Neural cell (in vitro differentiated cells): Measurements from ENCODE around the gene YIPF1. TPM values are rescaled to one million over a fixed set of nuclear protein-coding genes. Genes with fewer than 3 reads are reported as not detected.

Source experiments
- H2AFZ ChIP-seq: fragments of 200-600, 300-800 bp; sonication (generic), shearing (Covaris generic); 2 replicates; pipeline ENCODE4 v1.6.0; 2014; ENCODE audit warnings: low read depth, mild to moderate bottlenecking, antibody characterized with exemption, low read length, moderate library complexity
- H3F3A ChIP-seq: fragments of 200-600 bp; shearing (Covaris generic); 2 replicates; pipeline ENCODE4 v1.6.1; 2016; ENCODE audit warnings: mild to moderate bottlenecking, moderate library complexity, mixed read lengths, antibody characterized with exemption, low read length; ENCODE audit not compliant: insufficient read depth, poor library complexity, severe bottlenecking
- H3K27ac ChIP-seq: fragments of 200-600, 300-800 bp; sonication (generic), shearing (Covaris generic); 2 replicates; pipeline ENCODE4 v1.5.1; 2014; ENCODE audit warnings: mild to moderate bottlenecking, low read length, moderate library complexity
- H3K27me3 ChIP-seq: fragments of 300-800, 200-600 bp; sonication (generic), shearing (Covaris generic); 2 replicates; pipeline ENCODE4 v1.6.0; 2014; ENCODE audit warnings: mild to moderate bottlenecking, low read depth, low read length, moderate library complexity; ENCODE audit not compliant: insufficient read depth
- H3K36me3 ChIP-seq: fragments of 300-800, 200-600 bp; sonication (generic), shearing (Covaris generic); 2 replicates; pipeline ENCODE4 v1.5.1; 2014; ENCODE audit warnings: mild to moderate bottlenecking, antibody characterized with exemption, low read length, moderate library complexity; ENCODE audit not compliant: insufficient read depth
- H3K4me2 ChIP-seq: fragments of 300-800, 200-600 bp; sonication (generic), shearing (Covaris generic); 2 replicates; pipeline ENCODE4 v1.6.0; 2014; ENCODE audit warnings: mild to moderate bottlenecking, low read length
- H3K4me3 ChIP-seq: fragments of 300-800, 200-600 bp; sonication (generic), shearing (Covaris generic); 2 replicates; pipeline ENCODE4 v1.5.1; 2014; ENCODE audit warnings: mild to moderate bottlenecking, low read length, moderate library complexity
- H3K79me2 ChIP-seq: fragments of 200-600 bp; shearing (Covaris generic); replicated peaks from 2 replicates; pipeline ENCODE4 v1.6.0; 2014; ENCODE audit warnings: mild to moderate bottlenecking, low read length, moderate library complexity; ENCODE audit not compliant: insufficient read depth
- H3K9ac ChIP-seq: fragments of 300-800, 200-600 bp; sonication (generic), shearing (Covaris generic); 2 replicates; pipeline ENCODE4 v1.6.1; 2016; ENCODE audit warnings: mild to moderate bottlenecking, low read length, mixed read lengths
- H3K9me2 ChIP-seq: fragments of 200-600 bp; shearing (Covaris generic); 2 replicates; pipeline ENCODE4 v1.6.1; 2016; ENCODE audit warnings: mild to moderate bottlenecking, low read length, mixed read lengths; ENCODE audit not compliant: insufficient read depth
- H3K9me3 ChIP-seq: fragments of 200-600, 300-800 bp; sonication (generic), shearing (Covaris generic); 2 replicates; pipeline ENCODE4 v1.6.1; 2016; ENCODE audit warnings: mild to moderate bottlenecking, mixed run types, low read length, moderate library complexity, mixed read lengths
- H4K20me1 ChIP-seq: fragments of 200-600 bp; shearing (Covaris generic); 2 replicates; pipeline ENCODE4 v1.6.1; 2016; ENCODE audit warnings: mild to moderate bottlenecking, mixed run types; ENCODE audit not compliant: insufficient read depth
- CTCF ChIP-seq: fragments of 450-650 bp; IDR thresholded peaks from 2 replicates; pipeline ENCODE4 v1.5.1; 2014; ENCODE audit warnings: antibody characterized with exemption, mild to moderate bottlenecking, moderate library complexity; ENCODE audit not compliant: poor library complexity, severe bottlenecking
- EP300 ChIP-seq: fragments of 450-650 bp; conservative IDR thresholded peaks from 2 replicates; pipeline ENCODE4 v1.6.1; 2014; ENCODE audit warnings: antibody characterized with exemption, mild to moderate bottlenecking, moderate library complexity; ENCODE audit not compliant: poor library complexity, severe bottlenecking
- EZH2 ChIP-seq: fragments of 200-600, 300-800 bp; shearing (Covaris generic), sonication (generic); IDR thresholded peaks from 2 replicates; pipeline ENCODE4 v1.6.1; 2014; ENCODE audit warnings: antibody characterized with exemption, low read length, borderline replicate concordance, mild to moderate bottlenecking; ENCODE audit not compliant: insufficient read depth, poor library complexity, severe bottlenecking
- MXI1 ChIP-seq: fragments of 450-650 bp; conservative IDR thresholded peaks from 2 replicates; pipeline ENCODE4 v1.6.1; 2014; ENCODE audit warnings: antibody characterized with exemption, mild to moderate bottlenecking; ENCODE audit not compliant: poor library complexity, severe bottlenecking
- POLR2AphosphoS5 ChIP-seq: IDR thresholded peaks from 2 replicates; pipeline ENCODE4 v1.6.1; 2012
- RAD21 ChIP-seq: fragments of 450-650 bp; conservative IDR thresholded peaks from 2 replicates; pipeline ENCODE4 v1.6.1; 2014; ENCODE audit warnings: antibody characterized with exemption, mild to moderate bottlenecking, moderate library complexity
- REST ChIP-seq: IDR thresholded peaks from 2 replicates; pipeline ENCODE4 v1.6.1; 2012; ENCODE audit warnings: borderline replicate concordance
- SMC3 ChIP-seq: fragments of 450-650 bp; conservative IDR thresholded peaks from 2 replicates; pipeline ENCODE4 v1.6.1; 2014; ENCODE audit warnings: antibody characterized with exemption, mild to moderate bottlenecking, moderate library complexity; ENCODE audit not compliant: poor library complexity
- TAF1 ChIP-seq: IDR thresholded peaks from 2 replicates; pipeline ENCODE4 v1.6.1; 2012; ENCODE audit warnings: low read depth
- polyA plus RNA-seq: library from polyadenylated mRNA; depleted of rRNA; stranded (reverse); fragments of >200 nt; gene quantifications from 2 replicates; pipeline ENCODE4 v1.2.3, GENCODE V29; 2014

Gene YIPF1
- polyA plus RNA-seq, 1 donor from 2014 or later: 45.0 TPM

- H3K27me3 ChIP-seq: no peaks in the 10 kb centered on the region
- H3F3A ChIP-seq: no peaks in the 10 kb centered on the region
- H3K36me3 ChIP-seq: peaks cover 6% of the 10 kb centered on the region
- no peaks in the 10 kb centered on the region for H3K79me2 ChIP-seq
- TF ChIP-seq SMC3: no peak
- TF ChIP-seq EZH2: no peak
- no peak for TF ChIP-seq CTCF
- no peak for TF ChIP-seq REST
- no peak for TF ChIP-seq MXI1
- no peak for TF ChIP-seq TAF1
- TF ChIP-seq EP300: no peak
- no peak for TF ChIP-seq POLR2AphosphoS5
- no peak for TF ChIP-seq RAD21
- H3K27ac ChIP-seq: no peak overlapping the region
- H3K9ac ChIP-seq: no peak overlapping the region
- no peak overlapping the region for H3K4me3 ChIP-seq
- no peaks in the 10 kb centered on the region for H3K9me3 ChIP-seq
- no peak overlapping the region for H3K4me2 ChIP-seq
- no peak overlapping the region for H2AFZ ChIP-seq
- H3K9me2 ChIP-seq: no peaks in the 10 kb centered on the region
- H4K20me1 ChIP-seq: no peaks in the 10 kb centered on the region
These were observed 41.9 kb upstream of the YIPF1 start for GRCh38 chr1:53931523-53931922.

GRCh38 chr1:53930932-53931331 lies 41.3 kb upstream of the YIPF1 start:
- no peaks in the 10 kb centered on the region for H3F3A ChIP-seq

More at GRCh38 chr1:53930932-53931331, 41.3 kb upstream of the YIPF1 start:
- H3K36me3 ChIP-seq: peaks cover 6% of the 10 kb centered on the region
- H2AFZ ChIP-seq: no peak overlapping the region
- no peaks in the 10 kb centered on the region for H4K20me1 ChIP-seq
- no peaks in the 10 kb centered on the region for H3K9me3 ChIP-seq
- H3K27ac ChIP-seq: no peak overlapping the region
- no peaks in the 10 kb centered on the region for H3K9me2 ChIP-seq
- H3K4me2 ChIP-seq: no peak overlapping the region
- no peaks in the 10 kb centered on the region for H3K79me2 ChIP-seq
- H3K4me3 ChIP-seq: no peak overlapping the region
- TF ChIP-seq REST (no peak), TAF1 (no peak), CTCF (no peak), MXI1 (no peak), RAD21 (no peak), EZH2 (no peak), EP300 (no peak), SMC3 (no peak), POLR2AphosphoS5 (no peak)
- no peak overlapping the region for H3K9ac ChIP-seq
- H3K27me3 ChIP-seq: no peaks in the 10 kb centered on the region
